ENCODE data around the gene SLC12A1.
"Not testable (repeated sequence)": the region's sequence is repeated elsewhere in the genome, so short reads cannot be mapped to it uniquely, and the experiment has no call there.

The SLC12A1 gene

GRCh38 chr15:48315041-48315440 is 108.9 kb downstream of the SLC12A1 start:
- no peak for DNase-seq

DNA sequence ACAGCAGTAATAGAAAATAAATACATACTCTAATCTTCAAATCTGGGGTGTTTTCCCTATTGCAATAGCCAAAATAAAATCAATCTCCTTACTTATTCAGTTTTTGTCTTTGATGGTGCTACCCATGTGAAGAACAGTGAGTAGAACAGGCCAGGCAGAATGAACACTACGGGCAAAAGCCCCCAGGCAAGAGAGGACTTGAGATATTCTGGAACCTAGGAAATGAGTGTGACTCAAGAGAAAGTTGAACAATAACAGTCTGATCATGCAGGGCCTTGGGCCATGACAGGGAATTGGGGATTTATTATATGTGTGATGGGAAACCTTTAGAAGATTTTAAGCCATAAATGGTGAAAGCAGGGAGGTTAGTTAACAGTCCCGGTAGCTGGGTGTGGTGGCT is 111.1 kb downstream of the SLC12A1 start:
- DNase-seq = no peak

- DNase-seq = no peak
These were observed 112.0 kb downstream of the SLC12A1 start for GRCh38 chr15:48318131-48318530.

DNA sequence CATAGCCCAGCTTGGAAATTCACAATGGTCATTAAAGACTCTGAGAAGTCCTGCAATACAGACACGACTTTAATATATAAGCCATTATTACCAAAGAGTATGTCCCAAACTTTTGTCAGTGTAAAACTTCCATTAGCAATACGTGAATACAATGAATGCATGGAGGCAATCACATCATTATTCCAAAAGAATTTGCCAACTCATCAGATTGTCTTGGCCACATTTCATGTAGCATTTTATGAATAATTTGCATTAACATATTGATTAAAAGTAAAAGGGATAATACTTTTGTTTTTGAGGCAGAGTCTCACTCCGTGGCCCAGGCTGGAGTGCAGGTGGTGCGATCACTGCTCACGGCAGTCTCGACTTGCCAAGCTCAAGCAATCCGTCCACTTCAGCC is 117.2 kb downstream of the SLC12A1 start:
- DNase-seq = no peak

DNA sequence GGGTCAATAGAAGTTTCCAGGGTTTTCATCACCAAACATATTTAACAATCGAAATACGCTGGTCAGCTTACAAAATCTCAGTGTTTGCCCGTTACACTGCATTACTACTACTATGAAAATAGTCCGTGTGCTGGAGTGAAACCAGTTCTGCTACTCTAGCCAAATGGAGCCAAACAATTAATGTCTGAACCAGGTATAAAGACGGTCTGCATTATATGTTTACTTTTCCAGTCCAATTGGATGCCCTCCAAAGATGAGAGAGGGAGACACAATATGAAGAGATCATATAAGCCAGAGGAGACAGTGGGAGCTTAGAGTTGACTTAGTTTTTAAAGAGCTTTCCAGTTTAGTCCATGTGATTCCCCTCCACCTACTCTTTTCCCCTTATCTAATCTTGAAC is 118.8 kb downstream of the SLC12A1 start:
- peak; percentile 61 for DNase-seq

DNA sequence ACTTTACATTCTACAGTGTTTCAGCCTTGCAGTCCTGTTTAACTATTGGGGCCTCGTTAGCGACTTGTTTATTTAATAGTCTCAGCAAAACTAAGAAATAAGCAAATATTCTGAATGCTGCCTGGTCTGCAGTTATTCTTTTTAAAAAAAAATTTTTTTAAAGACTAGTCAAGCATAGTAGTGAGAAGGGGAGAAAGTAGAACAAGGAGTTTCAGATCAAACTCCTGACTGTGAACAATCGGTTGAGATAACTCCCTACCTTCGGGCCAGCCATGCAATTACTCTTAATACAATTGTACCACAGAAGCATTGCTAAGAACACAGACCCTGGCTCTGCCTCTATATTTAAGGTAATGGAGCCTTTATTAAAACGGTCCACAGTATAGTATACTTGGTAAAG is 119.3 kb downstream of the SLC12A1 start:
- DNase-seq = no peak

DNA sequence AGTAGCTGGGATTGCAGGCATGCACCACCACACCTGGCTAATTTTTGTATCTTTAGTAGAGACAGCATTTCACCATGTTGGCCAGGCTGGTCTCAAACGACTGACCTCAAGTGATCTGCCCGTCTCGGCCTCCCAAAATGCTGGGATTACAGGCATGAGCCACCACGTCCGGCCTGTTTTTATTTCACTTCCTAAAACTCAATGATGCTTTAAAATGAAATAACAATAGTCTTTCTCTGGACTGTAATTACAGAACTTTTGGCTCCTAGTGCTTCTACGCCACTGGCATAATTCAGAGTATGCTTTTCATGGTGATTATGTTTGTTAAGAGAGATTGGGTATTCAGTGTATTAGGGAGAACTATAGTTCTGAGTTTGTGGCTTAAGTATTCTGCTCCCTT is 120.1 kb downstream of the SLC12A1 start:
- not testable (repeated sequence) for DNase-seq

GRCh38 chr15:48330105-48330785 is 124.1 kb downstream of the SLC12A1 start:
- no peak for DNase-seq

DNA sequence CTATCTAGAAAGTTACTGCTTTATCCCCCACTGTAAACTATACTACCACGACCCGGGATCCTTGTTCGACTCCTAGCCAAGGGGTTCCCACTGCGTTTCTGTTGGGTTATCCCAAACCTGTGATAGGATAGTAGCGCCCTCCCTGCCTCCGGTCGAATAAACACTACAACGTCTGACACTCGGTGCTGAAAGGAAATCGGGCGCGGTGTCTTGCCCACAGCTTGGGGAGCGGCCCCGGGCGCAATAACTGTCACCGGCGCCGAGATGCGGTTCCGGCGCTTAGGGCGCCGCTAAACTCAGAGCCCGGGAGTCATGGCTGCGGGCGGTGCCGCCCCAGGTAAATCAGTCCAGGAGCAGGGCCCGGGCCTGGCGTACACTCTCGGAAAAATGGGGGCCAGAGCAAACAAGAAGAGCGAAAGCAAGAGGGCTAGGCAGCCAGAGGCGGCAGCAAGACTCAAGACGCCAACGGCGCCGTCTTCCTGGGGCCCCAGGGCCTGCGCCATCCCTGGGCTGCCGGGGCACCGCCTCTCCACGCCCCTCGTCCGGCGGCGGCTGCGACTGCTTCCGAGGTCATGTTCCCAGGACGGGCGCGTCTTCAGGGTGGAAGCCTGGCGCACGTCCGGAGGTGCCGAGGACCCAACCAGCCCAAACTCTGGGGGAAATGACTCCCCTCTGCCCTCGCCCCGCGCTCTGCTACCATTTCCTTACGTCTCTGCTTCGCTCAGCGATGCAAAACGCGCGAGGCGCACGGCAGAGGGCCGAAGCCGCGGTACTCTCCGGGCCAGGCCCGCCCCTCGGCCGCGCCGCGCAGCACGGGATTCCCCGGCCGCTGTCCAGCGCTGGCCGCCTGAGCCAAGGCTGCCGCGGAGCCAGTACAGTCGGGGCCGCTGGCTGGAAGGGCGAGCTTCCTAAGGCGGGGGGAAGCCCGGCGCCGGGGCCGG is 125.0 kb downstream of the SLC12A1 start, which contains the start of gene DUT:
Gene DUT, plus strand, starts transcription at position 575 of the 941 bp plus-strand sequence. Its CDS starts 87 bp downstream, at position 662.
- DNase-seq = peak; percentile 56

DNA sequence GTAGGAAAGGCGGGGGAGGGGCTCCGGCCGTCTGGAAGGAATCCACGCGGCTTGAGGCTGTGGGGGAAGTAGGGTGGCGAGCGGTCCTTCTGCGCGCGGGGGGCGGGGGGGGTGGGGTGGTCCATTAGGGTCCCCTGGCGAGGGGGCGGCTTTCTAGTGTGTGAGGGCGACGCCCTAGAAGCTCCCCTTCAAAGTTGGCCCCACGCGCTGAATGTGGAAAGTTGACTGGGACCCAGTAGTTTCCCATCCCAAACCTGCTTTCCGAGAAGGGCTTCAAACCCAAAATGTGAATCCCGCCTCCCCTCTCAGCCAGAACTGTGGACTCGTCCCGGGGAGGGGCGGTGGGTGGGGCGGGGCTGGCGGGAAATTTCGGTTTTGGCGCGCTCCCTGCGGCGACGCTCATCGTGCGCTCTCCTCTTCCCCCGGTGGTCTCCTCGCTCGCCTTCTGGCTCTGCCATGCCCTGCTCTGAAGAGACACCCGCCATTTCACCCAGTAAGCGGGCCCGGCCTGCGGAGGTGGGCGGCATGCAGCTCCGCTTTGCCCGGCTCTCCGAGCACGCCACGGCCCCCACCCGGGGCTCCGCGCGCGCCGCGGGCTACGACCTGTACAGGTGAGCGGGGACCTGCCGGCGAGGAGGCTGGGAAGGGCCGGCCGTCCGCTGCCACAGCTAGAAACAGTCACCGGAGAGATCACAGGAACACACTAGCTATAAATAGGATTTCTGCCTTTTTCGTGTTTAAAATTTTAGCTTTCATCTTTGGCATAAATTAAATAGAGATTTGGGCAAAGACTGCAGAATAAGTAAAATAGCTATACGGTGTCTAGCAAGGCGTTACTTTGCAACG is 125.9 kb downstream of the SLC12A1 start:
- DNase-seq = peak; percentile 68

- no peak for DNase-seq
These were observed 126.5 kb downstream of the SLC12A1 start for GRCh38 chr15:48332642-48333034.

DNA sequence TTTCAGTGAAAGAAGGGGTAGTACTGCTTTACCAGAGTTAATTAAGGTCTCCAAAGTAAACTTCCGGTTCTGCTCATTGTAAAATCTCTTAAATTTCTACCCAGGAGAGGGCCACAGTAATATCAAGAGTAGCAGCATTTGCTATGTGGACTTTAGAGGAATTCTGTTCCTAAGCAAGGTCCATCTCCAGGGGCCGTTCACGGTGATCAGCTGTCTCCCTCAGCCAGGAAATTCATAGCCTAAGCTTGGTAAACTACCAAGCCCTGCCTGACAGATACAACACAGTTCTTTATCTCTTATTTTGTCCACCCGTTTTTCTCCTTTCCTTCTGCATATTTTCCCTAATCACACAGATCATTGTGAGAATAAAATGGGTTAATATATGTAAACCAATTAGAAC is 127.4 kb downstream of the SLC12A1 start:
- DNase-seq = no peak

- DNase-seq = no peak
These were observed 128.2 kb downstream of the SLC12A1 start for GRCh38 chr15:48334260-48334659.

- no peak for DNase-seq
These were observed 130.8 kb downstream of the SLC12A1 start for GRCh38 chr15:48336940-48337339.

DNA sequence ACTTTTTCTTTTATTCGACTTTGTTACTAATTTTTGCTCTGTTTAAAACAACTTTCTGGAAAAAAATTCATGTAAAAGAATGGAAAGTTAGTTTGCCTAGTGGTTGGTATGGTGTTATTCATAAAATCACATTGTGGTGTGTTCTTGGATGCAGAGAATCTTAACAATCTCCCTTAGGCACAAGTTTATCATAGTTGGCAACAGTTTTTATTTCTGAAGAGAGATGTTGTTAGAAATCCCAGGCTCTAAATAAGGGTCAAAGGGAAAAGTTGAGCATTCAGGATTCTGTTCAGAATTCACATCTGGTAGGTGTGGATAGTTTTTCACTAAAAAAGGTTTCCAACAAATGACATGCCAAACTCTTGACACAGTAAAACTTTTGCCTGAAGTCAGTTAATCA is 131.5 kb downstream of the SLC12A1 start:
- no peak for DNase-seq

- DNase-seq = no peak
These were observed 134.0 kb downstream of the SLC12A1 start for GRCh38 chr15:48340111-48340510.

DNA sequence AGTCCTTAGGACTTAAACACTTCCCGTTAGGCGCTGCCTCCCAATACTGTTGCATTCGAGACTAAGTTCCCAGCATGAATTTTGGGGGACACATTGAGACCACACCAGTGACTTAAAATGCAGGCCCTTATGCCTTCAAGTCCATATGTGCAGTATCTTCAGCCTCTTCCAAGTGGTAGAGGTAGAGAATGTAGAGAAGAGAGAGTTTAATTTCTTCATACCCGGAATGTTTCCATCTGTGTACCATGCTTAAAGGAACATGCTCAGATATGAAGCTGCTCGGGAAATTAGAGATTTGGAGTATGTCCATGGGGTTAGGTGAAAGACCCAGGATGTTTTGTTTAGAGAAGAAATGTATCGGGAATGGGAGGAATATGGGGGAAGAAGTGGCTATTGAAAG is 137.8 kb downstream of the SLC12A1 start:
- no peak for DNase-seq

DNA sequence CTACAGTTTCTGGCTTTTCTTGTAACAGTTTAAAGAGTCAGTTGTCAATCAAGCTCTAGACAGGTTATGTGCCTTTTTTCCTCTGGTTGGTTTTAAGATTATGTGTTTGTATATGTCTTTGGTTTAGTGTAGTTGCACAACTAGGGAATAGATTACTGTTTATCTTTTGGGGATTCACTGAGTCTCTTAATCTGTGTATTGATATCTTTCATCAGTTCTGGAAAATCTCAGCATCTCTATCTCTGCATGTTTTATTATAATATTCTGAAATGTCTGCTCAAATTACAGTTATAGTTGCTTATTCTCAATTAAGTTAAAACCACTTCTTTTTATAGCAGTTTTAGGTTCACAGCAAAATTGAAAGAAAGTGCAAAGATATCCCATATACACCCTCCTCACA is 139.4 kb downstream of the SLC12A1 start:
- DNase-seq = no peak

DNA sequence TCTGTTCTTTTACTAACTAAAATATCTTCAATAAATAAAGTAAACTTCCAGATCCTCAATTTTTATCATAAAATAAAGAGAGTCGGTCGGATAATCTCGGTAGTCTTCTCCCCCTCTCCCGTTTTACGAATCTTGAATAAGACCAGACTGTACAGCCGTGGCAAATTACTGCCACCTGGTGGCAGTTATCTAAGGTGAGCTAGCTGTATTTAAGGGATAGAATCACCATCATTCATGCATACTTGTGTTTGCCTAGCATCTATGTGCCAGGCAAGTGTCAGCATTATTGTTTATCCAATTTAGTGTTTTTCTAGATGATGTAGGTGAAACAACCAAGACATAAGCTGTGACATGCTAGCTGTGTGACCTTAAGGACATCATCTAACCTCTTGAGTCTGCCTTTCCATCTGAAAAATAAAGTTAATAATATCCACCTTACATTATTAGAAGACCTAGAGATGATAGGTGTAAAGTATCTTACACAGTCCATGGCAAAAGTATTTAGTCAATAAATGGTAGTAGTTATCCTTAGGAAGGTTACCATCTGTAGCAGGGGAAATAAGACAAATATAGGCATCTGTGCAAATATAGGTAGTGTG is 146.5 kb downstream of the SLC12A1 start:
- DNase-seq = peak; percentile 68

All from NCI-H345 (cell line).